H9 (cell line): ENCODE measurements around the gene FIBP. TPM values are rescaled to one million over a fixed set of nuclear protein-coding genes. Genes with fewer than 3 reads are reported as not detected.

ENCODE experiments used
- DNase-seq: peaks from one replicate; pipeline ENCODE4 v3.0.0-alpha.2; 2017
- H2AFZ ChIP-seq: one replicate; pipeline ENCODE4 v1.6.1; 2013; ENCODE audit warnings: mild to moderate bottlenecking, low read length, control low read depth, moderate library complexity
- H2AK5ac ChIP-seq: 2 replicates; pipeline ENCODE4 v1.6.1; 2013; ENCODE audit warnings: low read length, control low read depth, mixed read lengths; ENCODE audit not compliant: insufficient read length
- H2BK120ac ChIP-seq: one replicate; pipeline ENCODE4 v1.6.1; 2013; ENCODE audit warnings: low read depth, mild to moderate bottlenecking, low read length, control low read depth, inconsistent platforms; ENCODE audit not compliant: poor library complexity, severe bottlenecking
- H2BK12ac ChIP-seq: 2 replicates; pipeline ENCODE4 v1.6.1; 2013; ENCODE audit warnings: low read length, control low read depth, mixed read lengths, low read depth; ENCODE audit not compliant: insufficient read length
- H2BK15ac ChIP-seq: 2 replicates; pipeline ENCODE4 v1.6.1; 2013; ENCODE audit warnings: low read depth, low read length, control low read depth
- H2BK20ac ChIP-seq: one replicate; pipeline ENCODE4 v1.6.1; 2013; ENCODE audit warnings: low read depth, mild to moderate bottlenecking, low read length, control low read depth, inconsistent platforms; ENCODE audit not compliant: poor library complexity, severe bottlenecking
- H2BK5ac ChIP-seq: 2 replicates; pipeline ENCODE4 v1.6.1; 2013; ENCODE audit warnings: low read length, control low read depth, mixed read lengths; ENCODE audit not compliant: insufficient read length
- H3K14ac ChIP-seq: 2 replicates; pipeline ENCODE4 v1.6.1; 2013; ENCODE audit warnings: low read length, control low read depth; ENCODE audit not compliant: insufficient read depth
- H3K18ac ChIP-seq: 2 replicates; pipeline ENCODE4 v1.6.1; 2013; ENCODE audit warnings: low read depth, mild to moderate bottlenecking, mixed read lengths, low read length, control low read depth; ENCODE audit not compliant: insufficient read length
- H3K23ac ChIP-seq: 2 replicates; pipeline ENCODE4 v1.6.1; 2013; ENCODE audit warnings: low read length, control low read depth, mixed read lengths, low read depth; ENCODE audit not compliant: insufficient read length
- H3K23me2 ChIP-seq: 2 replicates; pipeline ENCODE4 v1.6.1; 2013; ENCODE audit warnings: low read depth, mild to moderate bottlenecking, mixed read lengths, low read length, control low read depth; ENCODE audit not compliant: insufficient read length, poor library complexity, severe bottlenecking
- H3K27ac ChIP-seq: 2 replicates; pipeline ENCODE4 v1.5.1; 2013; ENCODE audit warnings: low read length, control low read depth, mixed read lengths, low read depth; ENCODE audit not compliant: insufficient read length
- H3K27me3 ChIP-seq: 2 replicates; pipeline ENCODE4 v1.6.1; 2013; ENCODE audit warnings: low read length, control low read depth, inconsistent platforms; ENCODE audit not compliant: insufficient read depth
- H3K4ac ChIP-seq: 2 replicates; pipeline ENCODE4 v1.6.1; 2013; ENCODE audit warnings: low read depth, mild to moderate bottlenecking, control low read depth, inconsistent platforms, low read length, moderate library complexity
- H3K4me1 ChIP-seq: 2 replicates; pipeline ENCODE4 v1.6.1; 2013; ENCODE audit warnings: low read length, control low read depth, inconsistent platforms; ENCODE audit not compliant: insufficient read depth
- H3K4me2 ChIP-seq: 2 replicates; pipeline ENCODE4 v1.6.1; 2013; ENCODE audit warnings: low read length, control low read depth, mixed read lengths; ENCODE audit not compliant: insufficient read length, insufficient read depth
- H3K56ac ChIP-seq: 2 replicates; pipeline ENCODE4 v1.6.1; 2013; ENCODE audit warnings: low read depth, mild to moderate bottlenecking, mixed read lengths, low read length, control low read depth; ENCODE audit not compliant: insufficient read length
- H3K79me1 ChIP-seq: 2 replicates; pipeline ENCODE4 v1.6.1; 2013; ENCODE audit warnings: low read depth, mild to moderate bottlenecking, moderate library complexity, low read length, control low read depth, inconsistent platforms; ENCODE audit not compliant: insufficient read depth, poor library complexity, severe bottlenecking
- H3K79me2 ChIP-seq: 2 replicates; pipeline ENCODE4 v1.6.1; 2013; ENCODE audit warnings: low read length, control low read depth, inconsistent platforms; ENCODE audit not compliant: insufficient read depth
- H3K9ac ChIP-seq: 2 replicates; pipeline ENCODE4 v1.6.1; 2013; ENCODE audit warnings: low read length, control low read depth, mixed read lengths; ENCODE audit not compliant: insufficient read length; ENCODE audit errors: extremely low read depth
- H3K9me3 ChIP-seq: one replicate; pipeline ENCODE4 v1.6.1; 2013; ENCODE audit warnings: low read depth, low read length, inconsistent platforms; ENCODE audit not compliant: control insufficient read depth
- H3T11ph ChIP-seq: one replicate; pipeline ENCODE4 v1.6.1; 2013; ENCODE audit warnings: mild to moderate bottlenecking, low read length, control low read depth, inconsistent platforms
- H4K20me1 ChIP-seq: one replicate; pipeline ENCODE4 v1.6.1; 2013; ENCODE audit not compliant: control insufficient read depth, insufficient read length, insufficient read depth
- H4K5ac ChIP-seq: 2 replicates; pipeline ENCODE4 v1.6.1; 2013; ENCODE audit warnings: low read depth, mild to moderate bottlenecking, mixed read lengths, low read length, control low read depth; ENCODE audit not compliant: insufficient read length
- H4K8ac ChIP-seq: replicated peaks from 2 replicates; pipeline ENCODE4 v1.6.1; 2013; ENCODE audit warnings: low read length, control low read depth, mixed read lengths, low read depth; ENCODE audit not compliant: insufficient read length
- H4K91ac ChIP-seq: 2 replicates; pipeline ENCODE4 v1.6.1; 2013; ENCODE audit warnings: low read depth, mild to moderate bottlenecking, moderate library complexity, mixed read lengths, low read length, control low read depth; ENCODE audit not compliant: insufficient read length
- H3K27ac Mint-ChIP-seq, 3 experiments: 2 replicates in 2 of 3; 3 replicates in 1 of 3; pipeline ENCODE4 v1.8.0; 2020 to 2021; ENCODE audit warnings: mixed read lengths in 3 of 3, mild to moderate bottlenecking in 1 of 3, moderate library complexity in 1 of 3
- H3K27me3 Mint-ChIP-seq: 2 replicates; pipeline ENCODE4 v1.8.0; 2021; ENCODE audit warnings: low read depth, mild to moderate bottlenecking, moderate library complexity, mixed read lengths
- H3K36me3 Mint-ChIP-seq, 3 experiments: 2 replicates in 2 of 3; 3 replicates in 1 of 3; pipeline ENCODE4 v1.8.0; 2020 to 2021; ENCODE audit warnings: low read depth in 3 of 3, mixed read lengths in 3 of 3; ENCODE audit not compliant: insufficient read depth in 1 of 3
- H3K4me1 Mint-ChIP-seq, 2 experiments: 2 replicates each; pipeline ENCODE4 v1.8.0; 2020; ENCODE audit warnings: mixed read lengths in 2 of 2
- H3K4me3 Mint-ChIP-seq, 2 experiments: 2 replicates in 1 of 2; 3 replicates in 1 of 2; pipeline ENCODE4 v1.8.0; 2020 to 2021; ENCODE audit warnings: mild to moderate bottlenecking in 2 of 2, mixed read lengths in 2 of 2, moderate library complexity in 1 of 2
- H3K9me3 Mint-ChIP-seq, 2 experiments: 2 replicates in 1 of 2; 3 replicates in 1 of 2; pipeline ENCODE4 v1.8.0; 2020; ENCODE audit warnings: mild to moderate bottlenecking in 2 of 2, mixed read lengths in 2 of 2, moderate library complexity in 1 of 2
- CTCF ChIP-seq: fragments of 200-600 bp; sonication (generic); conservative IDR thresholded peaks from 3 replicates; pipeline ENCODE4 v1.8.0; 2021; ENCODE audit warnings: antibody characterized with exemption, mild to moderate bottlenecking
- WGBS: extraction: QIAGEN DNeasy Blood & Tissue Kit; methylation state at CpG from one replicate; pipeline ENCODE4 v1.1.7; 2013; ENCODE audit warnings: missing lambda C conversion rate, low lambda C conversion rate, mixed read lengths; ENCODE audit not compliant: insufficient read length; ENCODE audit errors: extremely low coverage; 5-methylcytosine and 5-hydroxymethylcytosine counted together
- total RNA-seq: library from RNA; stranded (reverse); gene quantifications from 2 replicates; pipeline ENCODE4 v1.2.1, GENCODE V29; 2021

The FIBP gene
- total RNA-seq, 1 experiment from 2014 or later = 87.0 TPM

DNA sequence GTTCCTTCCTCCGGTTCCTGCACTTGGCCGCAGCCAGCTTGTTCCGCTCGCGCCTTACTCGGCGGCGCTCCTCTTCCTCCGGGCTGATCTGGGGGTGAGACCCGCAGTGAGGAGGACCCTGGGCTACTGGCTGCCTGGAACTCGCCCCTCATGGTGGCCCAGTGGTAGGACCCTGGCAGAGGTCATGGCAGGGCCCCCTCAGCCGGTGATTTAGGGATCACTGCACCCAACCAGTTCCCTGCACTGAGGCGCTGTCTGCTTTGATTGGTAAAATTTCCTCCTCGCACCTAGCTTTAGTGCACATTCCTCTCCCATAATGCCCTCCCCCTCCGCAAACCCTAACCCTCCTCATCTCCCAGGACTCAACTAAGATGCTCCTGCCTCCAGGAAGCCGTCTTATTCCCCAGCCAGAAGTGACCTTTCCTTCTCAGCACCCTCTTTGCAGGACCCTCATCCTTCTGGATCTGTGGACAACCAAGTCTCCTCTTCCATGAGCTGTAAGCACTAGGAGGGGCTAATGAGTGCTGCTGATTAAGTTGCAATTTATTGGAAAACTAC is 5.8 kb upstream of the FIBP start:
- Histone ChIP-seq H4K5ac (no peak overlapping the region), H2BK12ac (no peak overlapping the region), H3K23ac (no peak overlapping the region), H2BK15ac (no peak overlapping the region), H3K27ac (no peak overlapping the region), H2BK20ac (no peak overlapping the region), H3K23me2 (peaks cover 16% of the 10 kb centered on the region), H4K8ac (no peak overlapping the region), H3K18ac (peak overlapping the region; percentile 9), H2AK5ac (no peak overlapping the region), H2BK5ac (no peak overlapping the region), H3K79me1 (no peaks in the 10 kb centered on the region), H3K4ac (no peak overlapping the region), H3K4me2 (no peak overlapping the region), H2AFZ (no peak overlapping the region), H4K20me1 (no peaks in the 10 kb centered on the region), H3K27me3 (peaks cover 8% of the 10 kb centered on the region; the same call in 1 of the 2 replicates), H3K9me3 (no peaks in the 10 kb centered on the region), H4K91ac (no peak overlapping the region), H3K79me2 (no peaks in the 10 kb centered on the region; the same call in 1 of the 2 replicates), H3K9ac (no peak overlapping the region), H3K14ac (no peak overlapping the region), H3K4me1 (peaks cover 7% of the 10 kb centered on the region; the same call in 1 of the 2 replicates), H2BK120ac (no peak overlapping the region), H3K56ac (no peak overlapping the region), H3T11ph (no peak overlapping the region)
- H3K4me1 Mint-ChIP-seq = peaks cover 32 to 41% of the 10 kb centered on the region in 2 experiments
- WGBS = no CpG with 5 or more reads among the region's 16 CpGs
- peaks cover under 1 to 4% of the 10 kb centered on the region in 2 experiments; a peak in 2 of 5 replicates for H3K9me3 Mint-ChIP-seq
- TF ChIP-seq CTCF = no peak
- 0 out of 7 replicates have a peak overlapping the region, but pooled peaks of 1 of the 3 experiments have one; percentile 19 for H3K27ac Mint-ChIP-seq
- H3K4me3 Mint-ChIP-seq = peak overlapping the region in 1 of 2 experiments; percentile 56; a peak in 1 of 5 replicates
- H3K36me3 Mint-ChIP-seq = peaks cover 0 to 37% (median 0%) of the 10 kb centered on the region in 3 experiments; a peak in 3 of 7 replicates
- DNase-seq = no peak
- peaks cover 34% of the 10 kb centered on the region for H3K27me3 Mint-ChIP-seq
